ENCODE results near the gene EML4.

DNA sequence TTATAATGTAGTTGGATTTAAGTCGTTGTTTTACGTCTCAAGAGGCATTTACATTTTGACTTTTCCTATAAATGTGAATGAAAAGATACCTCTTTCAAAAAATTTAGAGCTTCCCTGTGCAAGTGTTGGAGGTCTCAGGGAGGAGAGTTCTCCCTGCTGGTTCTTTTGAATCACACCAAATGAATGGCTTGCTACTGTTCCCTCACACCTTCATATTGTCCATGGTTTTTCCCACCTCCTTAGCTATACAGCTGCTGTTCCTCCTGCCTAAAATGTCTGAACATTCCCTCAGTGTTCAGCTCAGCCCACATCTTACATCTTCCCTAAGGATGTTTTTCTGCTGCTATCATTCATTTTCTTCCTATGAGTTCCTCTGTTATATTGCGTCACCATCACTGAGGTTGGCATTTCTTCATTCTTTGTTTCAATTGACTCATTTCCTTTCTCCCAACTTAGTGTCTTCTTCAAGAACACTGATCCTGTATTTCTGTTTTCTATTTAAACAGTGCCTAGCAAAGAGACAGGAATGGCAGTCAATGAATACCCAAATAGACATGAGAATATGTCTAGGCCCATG is 145.8 kb downstream of the EML4 start:
- TF ChIP-seq, protein P1, sequence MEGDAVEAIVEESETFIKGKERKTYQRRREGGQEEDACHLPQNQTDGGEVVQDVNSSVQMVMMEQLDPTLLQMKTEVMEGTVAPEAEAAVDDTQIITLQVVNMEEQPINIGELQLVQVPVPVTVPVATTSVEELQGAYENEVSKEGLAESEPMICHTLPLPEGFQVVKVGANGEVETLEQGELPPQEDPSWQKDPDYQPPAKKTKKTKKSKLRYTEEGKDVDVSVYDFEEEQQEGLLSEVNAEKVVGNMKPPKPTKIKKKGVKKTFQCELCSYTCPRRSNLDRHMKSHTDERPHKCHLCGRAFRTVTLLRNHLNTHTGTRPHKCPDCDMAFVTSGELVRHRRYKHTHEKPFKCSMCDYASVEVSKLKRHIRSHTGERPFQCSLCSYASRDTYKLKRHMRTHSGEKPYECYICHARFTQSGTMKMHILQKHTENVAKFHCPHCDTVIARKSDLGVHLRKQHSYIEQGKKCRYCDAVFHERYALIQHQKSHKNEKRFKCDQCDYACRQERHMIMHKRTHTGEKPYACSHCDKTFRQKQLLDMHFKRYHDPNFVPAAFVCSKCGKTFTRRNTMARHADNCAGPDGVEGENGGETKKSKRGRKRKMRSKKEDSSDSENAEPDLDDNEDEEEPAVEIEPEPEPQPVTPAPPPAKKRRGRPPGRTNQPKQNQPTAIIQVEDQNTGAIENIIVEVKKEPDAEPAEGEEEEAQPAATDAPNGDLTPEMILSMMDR (IDR thresholded peaks at IDR 0.05 in 4 of 5, conservative IDR thresholded peaks at IDR 0.05 in 1 of 5): no peak
- no peak for TF ChIP-seq POLR2A (IDR thresholded peaks at IDR 0.05)

Measured in gastrocnemius medialis (tissue), 4 donors.